ENCODE data around the gene DTYMK.

DTYMK gene

DNA sequence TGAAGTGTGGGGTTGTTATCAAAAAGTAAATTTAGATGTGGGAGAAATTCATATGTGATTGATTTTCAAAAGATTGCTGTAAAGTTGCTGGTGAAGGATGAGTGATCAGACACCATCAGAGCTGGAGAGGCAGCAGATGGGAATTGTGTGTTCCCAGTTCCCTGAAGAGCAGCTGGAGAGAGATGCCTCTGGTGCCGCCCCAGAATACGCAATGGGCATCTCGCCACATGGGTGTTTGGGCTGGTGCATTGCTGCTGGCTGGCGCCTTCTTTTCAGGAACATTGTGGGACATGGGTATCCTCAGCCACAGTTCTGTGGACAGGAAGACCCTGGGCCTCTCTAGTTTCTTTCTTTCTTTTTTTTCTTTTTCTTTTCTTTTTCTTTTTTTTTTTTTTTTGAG is 37.2 kb downstream of the DTYMK start:
- no peak for DNase-seq (ENCODE audit: low spot score)

DNA sequence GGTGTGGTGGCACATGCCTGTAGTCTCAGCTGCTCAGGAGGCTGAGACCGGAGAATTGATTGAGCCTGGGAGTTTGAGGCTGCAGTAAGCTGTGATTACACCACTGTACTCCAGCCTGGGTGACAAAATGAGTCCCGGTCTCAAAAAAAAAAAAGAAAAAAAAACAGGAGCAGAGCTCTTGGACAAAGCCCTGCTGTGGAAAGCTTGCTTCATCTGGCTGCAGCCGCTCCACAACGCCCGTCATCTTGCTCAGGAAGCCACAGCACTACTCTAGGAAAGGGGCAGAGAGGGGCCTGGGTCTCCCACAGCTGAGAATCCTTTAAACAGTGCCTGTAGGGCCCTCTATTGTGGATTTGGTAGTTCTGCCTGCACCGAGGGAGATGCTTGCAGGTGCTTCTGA is 38.2 kb downstream of the DTYMK start:
- DNase-seq (ENCODE audit: low spot score) = no peak

DNA sequence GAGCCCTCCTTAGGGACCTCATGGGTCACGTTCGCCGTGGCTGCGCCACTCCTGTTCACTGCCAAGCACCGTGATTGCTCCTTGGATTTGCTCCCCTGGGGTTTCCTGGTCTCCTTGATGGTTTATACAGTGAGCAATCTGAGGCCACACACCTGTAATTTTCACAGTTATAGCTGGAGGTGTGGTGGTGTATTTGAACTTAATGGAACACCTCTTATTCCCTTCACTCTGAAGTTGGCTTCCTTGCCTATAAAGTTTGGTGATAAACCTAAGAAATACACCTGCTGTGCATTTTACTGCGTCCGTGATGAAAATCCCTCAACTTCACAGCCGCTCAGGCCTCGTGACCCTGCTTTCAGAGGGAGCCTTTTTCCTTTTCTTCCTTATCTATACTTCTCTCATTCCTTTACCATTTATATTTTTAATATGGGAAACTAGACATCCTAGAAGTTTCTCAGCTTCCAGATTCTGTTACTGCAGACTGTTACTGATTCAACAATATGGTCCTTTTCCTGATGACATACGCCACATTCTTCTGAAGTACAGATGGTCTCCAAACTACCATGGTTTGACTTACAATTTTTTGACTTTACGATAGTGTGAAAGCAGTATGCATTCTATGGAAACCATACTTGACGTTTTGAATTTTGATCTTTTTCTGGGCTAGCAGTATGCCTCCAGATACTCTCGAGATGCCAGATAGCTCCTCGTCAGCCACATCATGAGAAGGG is 40.5 kb downstream of the DTYMK start:
- no peak for DNase-seq (ENCODE audit: low spot score)

DNA sequence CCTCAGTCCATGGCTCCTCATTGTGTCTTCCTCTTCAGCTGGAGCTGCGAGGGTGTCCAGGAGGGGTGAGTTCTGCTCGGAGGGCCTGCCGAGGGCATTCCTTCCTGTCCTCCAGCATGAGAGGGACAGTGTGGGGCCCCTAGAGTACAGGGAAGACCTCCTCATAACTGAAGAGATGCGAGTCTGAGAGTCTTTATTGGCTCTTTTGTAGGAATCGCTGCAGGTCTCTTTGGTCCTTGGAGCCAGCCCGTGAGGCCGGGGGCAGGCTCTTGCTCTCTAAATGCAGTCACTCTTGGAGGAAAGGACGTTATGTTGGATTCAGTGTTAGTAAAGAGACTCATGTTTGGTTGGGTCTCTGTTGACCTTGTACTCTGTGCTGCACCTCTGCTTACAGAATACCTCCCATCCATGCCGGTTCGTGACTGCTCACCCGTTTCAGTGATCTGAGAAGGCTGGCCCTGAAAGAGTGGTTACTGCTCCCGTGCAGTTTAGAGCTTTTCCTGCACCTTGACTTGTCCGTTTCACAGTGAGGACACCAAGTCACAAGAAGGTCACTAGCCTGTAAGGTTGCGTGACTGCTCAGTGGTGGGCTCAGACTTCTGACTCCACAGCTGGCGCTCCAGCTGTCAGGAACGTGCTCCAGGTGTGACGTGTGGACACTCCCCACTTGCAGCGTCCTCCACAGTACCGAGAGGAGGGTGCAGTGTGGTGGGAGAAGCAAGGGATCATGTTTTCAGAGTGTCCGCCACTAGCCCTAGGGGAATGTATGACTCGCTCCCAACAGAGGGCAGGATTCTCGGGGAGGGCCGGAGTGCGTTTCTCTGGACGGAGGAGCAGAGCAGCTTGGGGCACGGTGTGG is 41.3 kb downstream of the DTYMK start:
- no peak for DNase-seq (ENCODE audit: low spot score)

DNA sequence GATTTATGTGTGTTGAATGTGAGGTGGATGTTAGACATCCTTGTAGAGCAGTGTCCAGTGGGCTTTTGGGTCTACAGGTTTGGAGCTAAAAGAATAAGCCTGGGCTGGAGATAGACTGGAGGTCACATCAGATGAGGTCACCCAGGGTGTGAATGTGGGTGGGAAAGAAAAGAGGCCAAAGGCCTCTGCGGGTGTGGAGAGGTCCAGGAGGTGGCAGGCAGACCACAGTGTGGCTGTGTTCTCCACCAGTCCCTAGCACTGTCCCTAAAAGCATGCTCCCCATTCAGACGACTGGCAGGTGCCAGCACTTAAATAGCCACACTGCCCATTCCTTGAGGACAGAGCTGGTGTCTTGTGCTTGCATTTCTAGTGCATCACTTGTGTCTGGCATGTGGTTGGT is 45.0 kb downstream of the DTYMK start:
- DNase-seq (ENCODE audit: low spot score) = no peak

DNA sequence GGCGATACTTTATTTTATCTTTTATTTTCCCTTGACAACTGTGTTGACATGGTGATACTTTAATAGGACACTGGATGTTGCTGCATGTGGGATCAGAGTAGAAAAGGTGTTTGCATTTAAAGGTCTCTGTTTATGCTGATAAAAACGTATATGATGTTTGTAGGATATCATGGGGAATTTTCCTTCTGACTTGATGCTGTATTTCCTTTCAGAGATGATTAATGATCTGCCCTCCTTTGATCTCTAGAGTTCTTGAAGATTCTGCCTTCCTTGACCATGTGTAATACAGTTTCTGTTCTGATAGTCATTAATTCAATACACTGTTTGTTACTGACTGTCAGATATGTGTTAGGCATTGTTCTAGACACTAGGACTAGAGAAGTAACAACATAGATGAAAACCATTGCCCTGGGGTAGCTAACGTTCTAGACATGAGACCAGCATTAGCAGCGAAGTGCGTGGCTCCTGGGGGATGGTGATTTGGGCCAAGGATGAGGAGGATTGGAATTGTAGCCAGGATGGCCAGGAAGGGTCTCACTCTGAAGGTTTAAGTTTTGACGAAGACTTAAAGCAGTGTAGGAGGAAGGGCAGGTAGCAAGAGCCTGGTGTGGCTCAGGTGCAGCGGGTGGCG is 46.3 kb downstream of the DTYMK start:
- no peak for DNase-seq (ENCODE audit: low spot score)

DNA sequence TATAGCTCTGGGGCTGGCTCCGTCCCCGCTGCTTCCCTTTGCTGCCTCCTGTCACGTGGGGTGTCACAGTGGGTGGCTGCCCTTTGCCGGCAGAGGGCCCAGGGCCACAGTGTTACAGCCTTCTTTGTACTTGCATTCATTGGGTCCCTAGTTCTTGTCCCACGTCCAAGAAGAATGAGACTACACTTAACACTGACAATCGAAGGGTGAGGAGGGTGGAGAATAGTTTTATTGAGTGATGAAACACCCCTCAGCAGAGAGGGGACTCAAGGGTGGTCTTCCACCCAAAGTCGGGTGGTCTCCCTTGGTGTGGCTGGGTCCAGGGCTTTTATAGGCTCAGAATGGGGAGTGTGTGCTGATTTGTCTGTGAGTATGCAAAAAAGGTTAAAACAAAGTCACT is 47.2 kb downstream of the DTYMK start:
- DNase-seq (ENCODE audit: low spot score) = no peak

DNA sequence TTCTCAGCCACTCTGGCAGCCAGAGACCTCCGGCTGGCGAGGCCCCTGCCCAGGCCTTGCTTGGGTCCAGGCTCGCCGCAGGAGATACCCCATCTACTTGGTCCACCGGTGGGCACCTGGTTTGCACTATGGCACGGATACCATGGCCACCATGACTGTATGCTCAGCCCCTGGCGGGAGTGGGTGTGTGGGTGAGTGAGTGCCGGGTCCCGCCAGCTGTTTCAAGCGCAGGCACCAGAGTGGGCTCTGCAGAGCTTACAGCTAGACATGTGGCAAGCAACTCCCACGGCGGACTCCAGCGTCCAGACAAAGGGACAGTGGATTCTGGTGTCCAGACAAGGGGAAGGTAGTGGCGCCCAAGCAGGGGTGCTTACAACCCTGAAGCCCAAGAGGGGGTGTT is 47.7 kb downstream of the DTYMK start:
- DNase-seq (ENCODE audit: low spot score) = no peak

DNA sequence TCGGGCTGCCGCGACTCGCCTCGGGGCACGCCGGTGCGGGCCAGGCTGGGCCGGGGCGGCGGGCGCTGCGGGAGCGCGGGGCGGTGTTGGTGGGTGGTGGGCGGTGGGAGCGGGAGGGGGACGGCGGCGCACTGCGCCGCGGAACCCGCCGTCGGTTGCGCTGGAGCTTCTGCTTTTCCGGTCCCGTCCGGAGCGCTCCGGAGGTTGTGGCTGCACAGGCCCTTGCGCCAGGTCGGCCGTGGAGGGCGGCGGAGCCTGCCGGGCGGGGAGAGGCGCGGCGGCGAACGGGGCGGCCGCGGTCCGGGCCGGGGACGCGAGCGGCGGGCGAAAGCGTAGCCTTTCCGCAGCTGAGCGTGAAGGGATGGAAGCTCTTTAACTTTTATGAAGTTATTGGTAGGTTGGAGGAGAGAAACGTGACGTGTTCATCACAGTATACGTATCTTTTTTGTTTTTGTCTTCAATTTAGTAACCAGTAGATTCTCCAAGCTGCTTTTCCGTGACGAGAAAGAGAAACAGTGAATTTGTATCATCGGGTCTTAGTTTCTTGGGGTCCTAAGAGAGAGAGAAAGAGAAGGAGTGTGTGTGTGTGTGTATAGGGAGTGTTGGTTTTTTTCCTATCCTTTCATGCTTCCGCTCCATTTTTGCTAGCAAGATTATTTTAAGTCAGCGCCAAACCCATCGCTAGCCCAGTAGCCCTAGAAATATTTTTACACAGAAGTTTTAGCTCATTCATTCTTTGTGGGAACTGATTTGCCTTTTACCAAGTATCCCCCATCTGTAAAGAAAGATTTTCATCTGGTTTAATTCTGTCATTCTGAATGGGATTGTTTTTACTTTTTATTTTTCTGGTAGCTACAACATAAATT is 48.6 kb downstream of the DTYMK start:
- peak; percentile 76 for DNase-seq (ENCODE audit: low spot score)

DNA sequence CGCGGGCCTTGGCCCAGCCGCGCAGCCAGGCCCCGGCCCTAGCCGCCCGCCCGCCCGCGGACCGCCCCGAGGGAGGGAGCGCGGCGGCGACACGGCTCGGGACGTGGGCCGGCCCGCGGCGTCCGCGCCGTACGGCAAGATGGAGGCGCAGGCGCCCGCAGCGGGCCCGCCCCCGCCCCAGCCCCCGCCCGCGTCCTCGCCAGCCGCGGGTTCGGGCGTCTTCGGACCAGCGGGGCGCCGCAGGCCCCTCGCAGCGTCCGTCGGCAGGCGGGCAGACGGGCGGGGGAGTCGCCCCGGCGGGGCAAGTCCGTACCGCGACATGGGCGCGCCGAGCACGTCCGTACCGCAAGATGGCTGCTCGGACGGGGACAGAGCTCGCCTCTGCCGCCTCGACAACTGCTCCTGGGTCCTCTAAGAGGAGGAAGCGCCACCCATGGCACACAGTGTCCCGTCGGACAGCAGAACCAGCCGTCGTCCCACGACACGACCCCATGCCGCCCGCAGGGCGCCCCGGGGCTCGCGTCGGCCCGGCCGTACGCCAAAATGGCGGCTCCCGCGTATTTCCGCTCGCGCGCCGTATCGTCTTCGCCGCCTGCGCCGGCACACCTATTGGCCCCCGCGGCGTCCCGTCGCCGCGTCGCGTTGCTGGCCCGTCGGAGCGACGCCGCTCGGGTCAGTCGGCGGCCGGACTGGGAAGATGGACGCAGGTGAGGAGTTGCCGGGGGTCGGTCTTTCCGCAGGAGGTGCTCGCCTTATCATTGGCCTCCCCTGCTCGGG is 49.4 kb downstream of the DTYMK start, which contains the start of the genes ATG4B and THAP4:
Gene ATG4B, plus strand, starts transcription at position 676 of the 777 bp plus-strand sequence. Its CDS starts 22 bp downstream, at position 698.
Gene THAP4, minus strand, starts transcription at position 141 of the 777 bp plus-strand sequence. CDS start 141 bp downstream, outside the sequence.
- peak; percentile 95 for DNase-seq (ENCODE audit: low spot score)

DNA sequence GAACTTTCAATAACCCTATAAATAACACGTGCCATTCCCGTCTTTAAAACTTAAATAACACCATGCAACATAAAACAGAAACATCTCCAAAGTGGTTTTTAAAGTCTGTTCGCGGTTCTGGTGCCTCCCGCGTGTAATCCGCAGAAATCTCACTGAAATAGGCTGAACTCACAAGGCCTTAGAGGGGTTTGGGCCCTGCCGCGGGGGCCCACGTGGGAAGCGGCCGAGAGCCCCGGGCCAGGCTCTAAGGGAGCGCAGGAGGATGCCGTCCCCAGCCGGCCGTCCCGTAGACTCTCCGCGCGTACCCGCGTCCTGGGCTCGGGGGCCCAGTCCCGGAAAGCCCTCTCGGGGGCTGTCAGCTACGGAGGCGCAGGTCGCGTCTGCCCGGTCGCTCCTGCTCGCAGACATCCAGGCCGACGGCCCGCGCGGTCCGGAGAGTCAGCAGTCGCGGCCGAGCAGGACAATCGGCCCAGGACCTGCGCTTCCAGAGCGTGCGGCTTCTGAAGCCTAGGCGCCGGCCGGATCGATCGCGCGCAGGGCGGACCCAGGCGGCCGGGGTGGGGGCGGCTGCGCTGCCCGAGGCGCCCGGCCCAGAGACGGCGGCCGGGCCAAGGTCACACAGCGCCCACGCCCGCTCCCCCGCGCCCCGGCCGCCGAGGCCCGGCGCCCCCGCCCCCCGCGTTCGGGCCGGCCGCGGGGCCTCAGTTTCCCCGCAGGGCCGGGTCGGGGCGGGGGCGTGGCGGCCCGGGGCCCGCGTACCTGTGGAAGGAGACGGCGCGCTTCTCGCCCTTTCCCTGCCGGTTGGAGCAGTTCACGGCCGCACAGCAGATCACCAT is 50.2 kb downstream of the DTYMK start:
- peak; percentile 76 for DNase-seq (ENCODE audit: low spot score)

DNA sequence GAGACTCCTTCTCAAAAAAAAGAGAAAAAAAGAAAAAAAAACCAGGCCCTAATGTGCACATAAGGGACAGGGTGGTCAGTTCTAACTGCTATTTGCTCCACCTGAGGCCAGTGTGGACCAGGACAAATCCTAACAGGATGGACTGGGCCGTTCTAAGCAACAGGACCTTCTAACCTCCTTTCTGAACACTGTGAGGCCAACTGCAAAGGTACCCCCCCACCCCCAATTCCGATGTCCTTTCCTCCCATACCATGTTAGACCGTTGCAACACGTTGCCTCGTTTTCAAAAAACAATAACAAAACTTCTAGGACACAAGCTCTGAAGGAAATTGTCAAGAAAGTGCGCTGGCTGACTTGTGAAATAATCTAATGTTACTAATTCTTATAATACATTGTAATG is 50.9 kb downstream of the DTYMK start:
- no peak for DNase-seq (ENCODE audit: low spot score)

DNA sequence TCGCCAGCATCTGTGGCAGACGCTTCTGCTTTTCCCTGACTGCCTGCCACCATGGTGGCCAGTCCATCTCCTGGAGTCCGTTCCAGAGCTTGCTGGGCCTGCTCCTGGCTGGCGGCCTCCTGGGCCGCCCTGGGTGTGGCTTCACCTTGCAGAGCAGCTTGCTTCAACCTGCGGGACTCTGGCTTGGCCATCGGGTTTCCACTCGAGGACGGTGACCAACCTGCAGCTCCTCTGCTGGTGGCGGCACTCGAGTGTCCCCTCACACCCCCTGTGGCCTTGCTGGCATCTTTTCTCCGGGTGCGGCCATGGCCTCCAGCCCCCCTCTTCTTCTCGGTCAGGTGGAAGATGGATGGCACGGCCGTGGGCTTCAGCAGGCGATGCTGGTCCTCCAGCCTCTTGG is 53.1 kb downstream of the DTYMK start:
- no peak for DNase-seq (ENCODE audit: low spot score)

DNA sequence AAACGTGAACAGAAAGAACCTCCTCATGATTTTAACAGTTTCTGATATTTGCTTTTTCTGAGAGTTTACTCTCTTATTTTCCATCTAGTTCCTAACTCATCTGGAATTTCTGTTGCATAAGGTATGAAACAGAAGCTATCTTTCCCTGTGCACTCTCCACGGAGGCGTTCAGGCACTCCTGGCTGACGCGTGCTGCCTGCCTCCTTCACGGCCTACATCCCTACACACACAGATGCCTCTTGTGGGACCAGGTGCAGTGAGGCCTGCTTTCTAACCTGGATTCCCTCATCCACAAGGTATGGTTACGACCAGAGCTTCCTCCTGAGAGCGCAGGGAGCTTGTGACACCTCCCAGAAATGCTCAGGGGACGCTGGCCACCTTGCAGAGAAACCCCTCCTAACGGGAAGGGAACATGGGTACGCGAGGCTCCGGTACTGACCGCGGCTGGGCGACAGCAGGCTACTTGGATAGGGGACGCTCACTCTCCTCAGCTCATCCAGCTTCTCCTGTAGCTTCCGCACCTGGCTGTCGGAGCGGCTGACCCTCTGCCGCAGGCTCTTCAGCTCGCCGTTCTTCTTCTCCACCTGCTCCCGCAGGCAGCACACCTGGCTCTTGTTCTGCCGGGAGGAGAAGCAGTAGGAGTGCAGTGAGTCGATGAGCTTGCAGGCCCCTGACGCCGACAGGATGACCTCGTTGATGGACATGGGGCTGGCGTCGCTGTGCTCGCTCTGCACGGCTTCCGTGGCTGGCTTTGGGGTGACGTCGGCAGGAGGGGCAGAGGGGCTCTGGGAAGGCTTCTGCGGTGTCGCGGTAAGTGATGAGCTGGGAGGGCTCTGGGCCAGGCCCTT is 53.9 kb downstream of the DTYMK start:
- DNase-seq (ENCODE audit: low spot score) = no peak

DNA sequence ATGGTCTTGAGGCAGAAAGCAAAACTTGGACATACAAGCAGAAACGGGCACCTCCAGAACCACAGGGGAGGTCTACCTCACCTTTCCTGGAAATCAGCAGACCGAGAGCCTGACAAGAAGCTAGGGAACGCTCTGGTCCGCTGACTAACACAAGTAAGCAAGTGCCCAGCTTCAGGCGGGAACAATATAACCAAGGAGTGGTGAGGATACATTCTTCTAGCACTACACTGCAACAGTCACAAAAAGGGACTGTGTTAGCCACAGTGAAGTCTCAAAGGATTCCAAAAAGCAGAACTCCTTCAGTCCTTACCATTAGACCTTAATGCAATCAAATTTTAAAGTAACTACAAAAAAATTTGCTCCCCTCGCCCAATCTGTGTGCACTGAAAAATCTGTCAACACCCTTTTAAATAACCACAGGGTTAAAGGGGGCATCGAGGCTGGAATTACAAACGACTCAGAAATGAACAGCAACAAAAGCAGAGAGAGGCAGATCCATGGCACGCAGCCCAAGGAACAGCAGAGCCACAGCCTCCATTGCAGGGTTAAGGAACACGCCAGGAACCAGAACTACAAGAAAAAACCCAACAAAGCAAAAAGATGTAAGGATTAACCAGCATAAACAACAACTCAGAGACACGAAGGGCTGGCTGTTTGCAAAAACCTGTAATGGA is 56.7 kb downstream of the DTYMK start:
- DNase-seq (ENCODE audit: low spot score) = no peak

DNA sequence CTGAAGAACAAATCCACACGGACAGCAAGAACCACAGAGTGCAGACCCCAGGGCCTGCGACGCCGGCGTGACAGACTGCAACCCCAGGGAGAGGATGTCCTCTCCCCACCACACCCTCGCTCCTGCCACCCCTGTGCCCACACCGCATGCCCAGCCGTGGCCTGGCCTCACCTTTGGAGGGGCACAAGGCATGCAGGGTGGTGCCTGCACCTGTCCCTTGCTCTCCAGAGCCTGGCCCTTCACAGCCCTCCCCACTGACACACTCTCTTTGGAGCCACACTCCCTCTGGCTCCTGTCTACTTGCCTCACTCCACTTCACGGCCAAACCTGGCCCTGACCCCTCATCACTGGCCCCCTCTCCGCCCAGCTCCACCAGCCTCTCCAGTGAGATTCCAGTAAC is 58.9 kb downstream of the DTYMK start:
- DNase-seq (ENCODE audit: low spot score) = no peak

Measured in AG20443 (cell line).